Activated CD4-positive, alpha-beta memory T cell treated with anti-CD3 and anti-CD28 coated beads, Interleukin-2, amount 10 ng/mL, durations not matched to agents 7 days and 5 days (primary cell): ENCODE data around the gene SURF2. TPM values are rescaled to one million over a fixed set of nuclear protein-coding genes. Genes with fewer than 3 reads are reported as not detected.
"Not testable (repeated sequence)": the region's sequence is repeated elsewhere in the genome, so short reads cannot be mapped to it uniquely, and the experiment has no call there.

Experiments
- CTCF ChIA-PET: fragments of 350-600 bp; sonication (Branson Sonifier 250); formaldehyde crosslinking; loops from one replicate; lab custom pipeline; 2021; ENCODE audit warnings: antibody characterized with exemption, inconsistent platforms; lab: Charles Lee
- POLR2A ChIA-PET: fragments of 350-600 bp; sonication (Branson Sonifier 250); formaldehyde crosslinking; loops from one replicate; lab custom pipeline; 2021; ENCODE audit warnings: antibody characterized with exemption; lab: Charles Lee
- DNase-seq: peaks from one replicate; pipeline ENCODE4 v3.0.0-alpha.2; 2020
- H3K27ac Mint-ChIP-seq: one replicate; pipeline ENCODE4 v1.8.0; 2021; ENCODE audit warnings: mild to moderate bottlenecking, mixed read lengths
- H3K27me3 Mint-ChIP-seq: one replicate; pipeline ENCODE4 v1.8.0; 2021; ENCODE audit warnings: mixed read lengths
- H3K36me3 Mint-ChIP-seq: one replicate; pipeline ENCODE4 v1.8.0; 2021; ENCODE audit warnings: low read depth, mixed read lengths
- H3K4me1 Mint-ChIP-seq: one replicate; pipeline ENCODE4 v1.8.0; 2021; ENCODE audit warnings: mixed read lengths
- H3K4me3 Mint-ChIP-seq: one replicate; pipeline ENCODE4 v1.8.0; 2021; ENCODE audit warnings: mild to moderate bottlenecking, mixed read lengths
- H3K9me3 Mint-ChIP-seq: one replicate; pipeline ENCODE4 v1.8.0; 2021; ENCODE audit warnings: mixed read lengths
- total RNA-seq, 2 experiments: library from RNA; stranded (reverse); gene quantifications; one replicate each; pipeline ENCODE4 v1.2.3, GENCODE V29; 2021

SURF2 gene
- total RNA-seq, 2 experiments from 2014 or later, result 10.2 TPM

DNA sequence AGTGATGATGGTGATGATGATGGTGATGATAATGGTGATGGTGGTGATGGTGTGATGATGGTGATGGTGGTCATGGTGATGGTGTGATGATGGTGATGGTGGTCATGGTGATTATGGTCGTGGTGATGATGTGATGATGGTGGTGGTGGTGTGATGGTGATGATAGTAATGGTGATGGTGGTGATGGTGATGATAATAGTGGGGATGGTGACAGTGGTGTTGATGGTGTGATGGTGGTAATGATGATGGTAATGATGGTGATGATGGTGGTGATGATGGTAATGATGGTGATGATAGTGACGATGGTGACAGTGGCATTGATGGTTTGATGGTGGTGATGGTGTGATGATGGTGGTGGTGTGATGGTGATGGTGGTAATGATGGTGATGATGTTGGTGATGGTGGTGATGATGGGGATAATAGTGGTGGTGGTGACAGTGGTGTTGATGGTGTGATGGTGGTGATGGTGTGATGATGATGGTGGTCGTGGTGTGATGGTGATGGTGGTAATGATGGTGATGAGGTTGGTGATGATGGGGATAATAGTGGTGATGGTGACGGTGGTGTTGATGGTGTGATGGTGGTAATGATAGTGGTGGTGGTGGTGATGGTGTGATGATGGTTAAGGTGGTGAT lies 26.3 kb downstream of the SURF2 start:
- Mint-ChIP-seq H3K27ac (no peak overlapping the region), H3K36me3 (no peaks in the 10 kb centered on the region), H3K9me3 (no peaks in the 10 kb centered on the region), H3K27me3 (no peaks in the 10 kb centered on the region), H3K4me1 (no peaks in the 10 kb centered on the region), H3K4me3 (no peak overlapping the region)
- POLR2A ChIA-PET, result no interaction called here
- no peak for DNase-seq
- CTCF ChIA-PET, result no interaction called here

DNA sequence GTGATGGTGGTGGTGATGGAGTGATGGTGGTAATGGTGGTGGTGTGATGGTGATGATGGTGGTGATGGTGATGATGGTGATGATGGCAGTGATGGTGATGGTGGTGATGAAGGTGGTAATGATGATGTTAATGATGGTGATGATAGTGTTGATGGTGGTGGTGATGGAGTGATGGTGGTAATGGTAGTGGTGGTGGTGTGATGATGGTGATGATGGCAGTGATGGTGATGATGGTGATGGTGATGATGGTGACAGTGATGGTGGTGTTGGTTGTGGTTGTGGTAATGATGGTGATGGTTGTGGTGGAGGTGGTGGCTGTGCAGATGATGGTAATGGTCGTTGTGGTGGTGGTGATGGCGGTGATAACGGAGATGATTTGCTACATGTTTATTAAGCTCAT lies 27.1 kb downstream of the SURF2 start:
- Mint-ChIP-seq H3K36me3 (no peaks in the 10 kb centered on the region), H3K9me3 (no peaks in the 10 kb centered on the region), H3K4me1 (no peaks in the 10 kb centered on the region), H3K27ac (no peak overlapping the region), H3K4me3 (no peak overlapping the region), H3K27me3 (no peaks in the 10 kb centered on the region)
- POLR2A ChIA-PET, result interaction anchor here (1.1 kb wide), 1 partner anchor 11 kb away, joined by 3 read pairs; no protein-coding TSS in a partner anchor
- CTCF ChIA-PET, result no interaction called here
- no peak for DNase-seq

DNA sequence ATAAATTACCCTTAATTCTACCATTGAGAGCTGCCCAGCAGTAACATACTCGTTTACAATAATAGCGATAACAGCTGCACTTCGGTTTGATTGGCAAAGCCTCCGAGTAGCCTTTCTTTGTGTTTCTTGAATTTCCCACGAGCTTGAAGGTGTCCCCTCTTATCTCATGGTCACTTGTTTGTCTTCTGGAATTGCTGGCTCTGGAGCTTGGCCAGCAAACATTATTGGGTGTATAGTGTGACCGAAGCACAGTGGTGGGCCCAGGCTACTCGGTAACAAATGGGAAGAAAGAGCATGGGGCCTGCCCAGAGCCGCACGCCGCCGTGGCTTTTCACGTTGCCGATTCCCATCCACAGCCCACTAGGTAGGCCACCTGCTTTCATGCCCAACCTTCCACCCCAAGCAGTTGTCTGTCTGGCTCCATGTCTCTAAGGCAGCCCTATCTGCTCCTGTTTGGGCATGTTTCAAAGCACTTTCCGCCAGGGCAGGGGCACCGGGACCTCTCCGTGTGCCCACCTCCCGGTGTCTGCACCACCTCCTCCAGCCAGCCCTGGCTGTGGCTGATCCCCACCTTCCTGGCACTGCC lies 28.5 kb downstream of the SURF2 start:
- Mint-ChIP-seq H3K36me3 (no peaks in the 10 kb centered on the region), H3K4me3 (no peak overlapping the region), H3K27ac (no peak overlapping the region), H3K4me1 (no peaks in the 10 kb centered on the region), H3K27me3 (no peaks in the 10 kb centered on the region), H3K9me3 (no peaks in the 10 kb centered on the region)
- ChIA-PET CTCF (interaction anchor here (1.4 kb wide), 1 partner anchor 12 kb away, joined by 3 read pairs; no protein-coding TSS in a partner anchor), POLR2A (no interaction called here)
- DNase-seq, result no peak

DNA sequence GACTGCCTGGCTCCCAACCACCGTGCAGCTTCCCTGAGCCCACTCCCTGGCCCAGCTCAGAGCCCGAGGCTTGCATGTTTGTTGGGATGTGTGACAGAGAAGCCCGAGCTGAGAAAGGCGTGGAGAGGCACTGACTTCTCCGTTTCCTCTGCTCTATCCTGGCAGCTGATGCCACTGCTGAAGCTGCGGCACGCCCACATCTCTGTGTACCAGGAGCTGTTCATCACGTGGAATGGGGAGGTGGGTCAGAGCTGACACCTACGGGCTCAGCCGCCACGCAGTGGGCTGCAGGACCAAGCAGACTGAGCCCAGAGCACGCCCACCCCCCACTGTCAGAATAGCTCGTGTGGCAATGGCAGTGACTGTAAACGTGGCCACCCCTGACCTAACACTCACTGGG lies 29.1 kb downstream of the SURF2 start:
- Mint-ChIP-seq H3K36me3 (no peaks in the 10 kb centered on the region), H3K4me3 (no peak overlapping the region), H3K27ac (no peak overlapping the region), H3K9me3 (no peaks in the 10 kb centered on the region), H3K4me1 (no peaks in the 10 kb centered on the region), H3K27me3 (no peaks in the 10 kb centered on the region)
- no peak for DNase-seq
- POLR2A ChIA-PET, result no interaction called here
- CTCF ChIA-PET, result interaction anchor here (1.4 kb wide), 1 partner anchor 11 kb away, joined by 3 read pairs; no protein-coding TSS in a partner anchor

DNA sequence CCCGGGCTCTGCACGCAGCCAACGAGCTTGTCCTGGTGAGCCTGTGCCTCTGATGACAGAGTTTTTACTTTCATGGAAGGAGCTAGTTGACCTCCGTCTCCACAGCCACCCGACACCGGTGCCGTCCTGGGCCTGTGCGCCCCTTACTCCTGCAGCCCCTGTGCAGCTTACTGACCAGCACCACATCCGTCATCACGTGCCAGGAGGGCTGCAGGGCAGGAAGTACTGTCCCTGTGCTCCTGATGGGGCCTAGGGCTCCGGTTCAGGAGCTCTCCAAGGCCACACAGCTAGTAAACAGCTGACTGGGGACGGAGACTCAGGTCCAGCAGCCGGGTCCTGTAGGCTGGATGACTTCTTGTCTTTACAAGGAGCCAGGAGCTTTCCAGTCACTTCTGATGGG lies 30.0 kb downstream of the SURF2 start:
- H3K27me3 Mint-ChIP-seq, result no peaks in the 10 kb centered on the region
- POLR2A ChIA-PET, result no interaction called here

DNA sequence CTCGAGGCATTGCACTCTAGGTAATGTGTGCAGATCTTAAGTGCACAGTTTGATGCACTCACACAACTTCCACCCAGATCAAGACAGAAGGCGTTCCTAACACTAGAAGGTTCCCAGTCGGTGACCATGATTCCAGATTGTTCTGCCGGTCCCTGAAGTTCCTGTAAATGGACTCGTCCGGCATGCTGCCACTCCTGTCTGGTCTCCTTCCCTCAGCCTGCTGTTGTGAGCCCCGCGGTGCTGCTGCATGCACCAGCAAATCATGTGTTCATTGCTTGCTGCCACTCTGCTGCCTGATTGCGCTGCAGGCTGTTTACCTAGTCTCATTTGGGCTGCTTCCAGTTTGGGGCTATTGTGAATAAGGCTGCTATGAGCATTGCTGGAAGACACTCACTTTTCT lies 31.3 kb downstream of the SURF2 start:
- H3K36me3 Mint-ChIP-seq, result no peaks in the 10 kb centered on the region
- H3K27ac Mint-ChIP-seq, result no peak overlapping the region
- no peaks in the 10 kb centered on the region for H3K4me1 Mint-ChIP-seq
- no peak for DNase-seq
- POLR2A ChIA-PET, result no interaction called here
- no peaks in the 10 kb centered on the region for H3K9me3 Mint-ChIP-seq
- no peaks in the 10 kb centered on the region for H3K27me3 Mint-ChIP-seq
- H3K4me3 Mint-ChIP-seq, result no peak overlapping the region
- CTCF ChIA-PET, result interaction anchor here (0.6 kb wide), 1 partner anchor 17 kb away, joined by 5 read pairs; no protein-coding TSS in a partner anchor

More for the DNA sequence above, 30.0 kb downstream of the SURF2 start:
- Mint-ChIP-seq H3K4me1 (no peaks in the 10 kb centered on the region), H3K27ac (no peak overlapping the region), H3K9me3 (no peaks in the 10 kb centered on the region), H3K4me3 (no peak overlapping the region), H3K36me3 (no peaks in the 10 kb centered on the region)
- CTCF ChIA-PET, result interaction anchor here (1.4 kb wide), 1 partner anchor 11 kb away, joined by 3 read pairs; no protein-coding TSS in a partner anchor
- no peak for DNase-seq

DNA sequence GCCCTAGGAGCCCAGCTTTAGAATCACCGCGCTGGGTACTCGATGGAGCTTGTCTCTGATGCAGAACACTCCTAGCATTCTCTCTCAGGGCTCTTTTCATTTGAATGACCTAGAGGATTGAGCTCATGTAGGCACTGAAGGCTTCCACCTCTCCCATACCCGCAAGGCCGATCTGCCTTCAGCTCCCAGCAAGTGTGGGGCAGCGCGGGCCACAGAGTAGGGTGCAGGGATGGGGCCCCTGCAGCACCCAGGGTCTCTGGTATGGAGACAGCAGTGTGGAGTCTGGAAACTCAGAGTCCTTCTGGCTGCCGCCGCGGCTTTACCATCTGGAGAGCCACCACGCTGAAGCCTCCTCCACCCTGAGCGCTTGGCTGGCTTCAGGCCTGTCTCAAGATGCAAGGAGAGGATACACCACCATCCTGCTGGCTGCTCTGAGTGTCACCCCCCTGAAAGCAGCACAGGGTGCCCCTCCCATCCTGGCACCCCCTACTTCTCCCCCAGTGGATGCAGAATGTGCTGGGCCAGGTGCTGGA lies 32.7 kb downstream of the SURF2 start:
- H3K9me3 Mint-ChIP-seq, result no peaks in the 10 kb centered on the region
- H3K27ac Mint-ChIP-seq, result no peak overlapping the region
- no peaks in the 10 kb centered on the region for H3K36me3 Mint-ChIP-seq
- DNase-seq, result no peak
- no peak overlapping the region for H3K4me3 Mint-ChIP-seq
- ChIA-PET CTCF (no interaction called here), POLR2A (interaction anchor here (1.1 kb wide), 1 partner anchor 13 kb away, joined by 3 read pairs; the partner anchor contains the start of gene STKLD1)
- no peaks in the 10 kb centered on the region for H3K27me3 Mint-ChIP-seq
- no peaks in the 10 kb centered on the region for H3K4me1 Mint-ChIP-seq

DNA sequence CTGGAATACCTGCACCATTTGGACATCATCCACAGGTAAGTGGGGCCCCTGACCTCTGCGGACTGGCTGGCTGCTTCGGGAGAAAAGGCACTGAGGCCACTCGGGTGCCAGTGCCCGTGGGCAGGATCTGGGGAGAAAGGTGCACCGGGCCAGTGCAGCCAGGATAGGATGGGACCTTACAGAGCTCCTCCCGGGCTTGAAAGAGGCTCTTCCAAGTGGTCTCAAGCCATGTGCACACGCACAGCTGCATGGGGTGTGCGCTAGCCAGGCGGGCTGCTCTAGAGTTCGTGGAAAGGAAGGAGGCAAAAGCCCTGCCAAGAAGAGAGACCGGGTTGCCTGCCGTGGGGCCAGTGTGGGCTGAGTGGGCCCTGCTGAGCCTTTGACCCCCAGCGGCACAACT lies 33.2 kb downstream of the SURF2 start:
- H3K27ac Mint-ChIP-seq, result no peak overlapping the region
- ChIA-PET POLR2A (interaction anchor here (1.1 kb wide), 1 partner anchor 13 kb away, joined by 3 read pairs; the partner anchor contains the start of gene STKLD1), CTCF (no interaction called here)
- H3K36me3 Mint-ChIP-seq, result no peaks in the 10 kb centered on the region
- no peak for DNase-seq
- H3K4me1 Mint-ChIP-seq, result no peaks in the 10 kb centered on the region
- H3K27me3 Mint-ChIP-seq, result no peaks in the 10 kb centered on the region
- no peaks in the 10 kb centered on the region for H3K9me3 Mint-ChIP-seq
- no peak overlapping the region for H3K4me3 Mint-ChIP-seq

DNA sequence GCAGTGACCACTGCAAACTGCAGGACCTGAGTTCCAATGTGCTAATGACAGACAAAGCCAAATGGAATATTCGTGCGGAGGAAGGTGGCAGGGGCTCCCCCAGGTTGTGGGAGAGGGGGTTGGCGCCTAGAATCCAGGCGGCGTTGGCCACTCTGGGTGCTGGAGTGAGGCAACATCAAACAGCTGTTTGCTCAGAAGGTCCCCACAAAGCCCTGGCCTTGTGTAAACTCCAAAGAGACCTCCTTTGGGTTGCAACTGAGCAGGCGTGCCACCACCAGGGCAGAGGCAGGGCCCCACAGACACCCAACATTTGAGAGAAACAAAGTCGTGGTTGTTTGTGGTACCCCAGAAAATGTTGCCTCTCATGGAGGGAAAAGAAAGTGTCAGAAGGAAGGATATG lies 34.4 kb downstream of the SURF2 start:
- no peaks in the 10 kb centered on the region for H3K4me1 Mint-ChIP-seq
- ChIA-PET CTCF (no interaction called here), POLR2A (no interaction called here)
- no peak overlapping the region for H3K4me3 Mint-ChIP-seq
- no peaks in the 10 kb centered on the region for H3K36me3 Mint-ChIP-seq
- DNase-seq, result no peak
- no peak overlapping the region for H3K27ac Mint-ChIP-seq
- H3K27me3 Mint-ChIP-seq, result no peaks in the 10 kb centered on the region
- no peaks in the 10 kb centered on the region for H3K9me3 Mint-ChIP-seq

DNA sequence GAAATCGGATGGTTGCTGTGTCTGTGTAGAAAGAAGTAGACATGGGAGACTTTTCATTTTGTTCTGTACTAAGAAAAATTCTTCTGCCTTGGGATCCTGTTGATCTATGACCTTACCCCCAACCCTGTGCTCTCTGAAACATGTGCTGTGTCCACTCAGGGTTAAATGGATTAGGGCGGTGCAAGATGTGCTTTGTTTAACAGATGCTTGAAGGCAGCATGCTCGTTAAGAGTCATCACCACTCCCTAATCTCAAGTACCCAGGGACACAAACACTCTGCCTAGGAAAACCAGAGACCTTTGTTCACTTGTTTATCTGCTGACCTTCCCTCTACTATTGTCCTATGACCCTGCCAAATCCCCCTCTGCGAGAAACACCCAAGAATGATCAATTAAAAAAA lies 35.1 kb downstream of the SURF2 start:
- H3K36me3 Mint-ChIP-seq, POLR2A ChIA-PET, H3K4me1 Mint-ChIP-seq, CTCF ChIA-PET, H3K9me3 Mint-ChIP-seq, H3K27ac Mint-ChIP-seq, H3K4me3 Mint-ChIP-seq, H3K27me3 Mint-ChIP-seq, DNase-seq: not testable (repeated sequence)

DNA sequence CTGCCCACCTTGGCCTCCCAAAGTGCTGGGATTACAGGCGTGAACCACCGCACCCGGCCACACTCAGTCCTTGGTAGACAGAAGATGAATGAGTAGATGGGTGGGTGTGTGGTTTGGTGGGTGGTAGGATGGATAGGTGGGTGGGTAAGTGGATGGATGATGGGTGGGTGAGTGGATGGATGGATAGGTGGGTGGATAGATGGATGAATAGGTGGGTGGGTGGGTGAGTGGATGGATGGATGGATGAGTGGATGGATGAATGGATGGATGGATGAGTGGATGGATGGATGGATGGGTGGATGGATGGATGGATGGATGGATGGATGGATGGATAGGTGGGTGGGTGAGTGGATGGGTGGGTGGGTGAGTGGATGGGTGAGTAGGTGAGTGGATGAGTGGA lies 36.0 kb downstream of the SURF2 start:
- H3K4me3 Mint-ChIP-seq, POLR2A ChIA-PET, H3K27me3 Mint-ChIP-seq, H3K27ac Mint-ChIP-seq, H3K4me1 Mint-ChIP-seq, DNase-seq, H3K9me3 Mint-ChIP-seq, CTCF ChIA-PET, H3K36me3 Mint-ChIP-seq: not testable (repeated sequence)

DNA sequence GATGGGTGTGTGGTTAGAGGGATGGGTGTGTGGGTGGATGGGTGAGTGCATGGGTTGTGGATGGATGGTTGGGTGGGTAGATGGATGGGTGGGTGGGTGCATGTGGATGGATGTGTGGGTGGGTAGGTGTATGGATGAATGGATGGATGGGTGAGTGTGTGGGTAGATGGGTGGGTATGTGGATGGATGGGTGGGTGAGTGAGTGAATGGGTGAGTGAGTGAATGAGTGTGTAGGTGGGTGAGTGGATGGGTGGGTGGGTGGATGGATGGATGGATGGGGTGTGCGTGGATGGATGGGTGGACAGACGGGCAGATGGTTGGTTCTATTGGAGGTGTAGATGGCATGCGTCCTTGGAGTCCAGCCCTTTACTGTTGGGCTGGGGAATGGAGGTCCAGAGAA lies 37.0 kb downstream of the SURF2 start:
- H3K9me3 Mint-ChIP-seq, result no peaks in the 10 kb centered on the region
- ChIA-PET CTCF (no interaction called here), POLR2A (no interaction called here)
- no peaks in the 10 kb centered on the region for H3K4me1 Mint-ChIP-seq
- no peak for DNase-seq
- no peak overlapping the region for H3K4me3 Mint-ChIP-seq
- peaks cover 3% of the 10 kb centered on the region for H3K27me3 Mint-ChIP-seq
- no peaks in the 10 kb centered on the region for H3K36me3 Mint-ChIP-seq
- H3K27ac Mint-ChIP-seq, result no peak overlapping the region

DNA sequence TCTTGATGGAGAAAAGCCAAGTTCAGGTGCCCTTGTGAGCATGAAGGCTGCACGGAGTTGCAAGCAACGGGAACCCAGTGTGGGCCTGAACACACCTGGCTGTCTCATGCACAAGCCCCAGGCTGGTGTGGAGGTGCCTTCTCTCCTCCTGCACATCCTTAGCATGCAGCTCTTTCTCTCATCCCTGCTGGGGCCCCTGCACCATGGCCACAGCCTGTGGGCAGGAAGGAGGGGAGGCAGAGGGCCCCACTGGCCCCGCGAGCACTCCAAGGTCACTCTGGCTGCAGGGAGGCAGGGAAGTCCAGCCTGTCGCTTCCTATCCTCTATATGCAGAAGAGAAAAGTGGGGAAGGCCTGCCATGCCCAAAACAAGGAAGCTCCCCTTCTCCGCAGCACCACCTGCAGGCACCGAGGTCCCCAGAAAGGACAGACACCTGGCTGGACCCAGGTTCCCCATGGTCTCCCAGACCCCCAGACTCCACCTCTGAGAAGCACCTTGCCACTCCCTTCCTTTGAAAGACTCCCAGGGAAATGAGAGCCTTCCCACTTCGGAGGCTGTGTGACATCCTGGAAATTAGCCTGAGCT lies 38.4 kb downstream of the SURF2 start:
- H3K9me3 Mint-ChIP-seq, result no peaks in the 10 kb centered on the region
- no peak for DNase-seq
- ChIA-PET CTCF (no interaction called here), POLR2A (interaction anchor here (2.0 kb wide), 1 partner anchor 24 kb away, joined by 5 read pairs; no protein-coding TSS in a partner anchor)
- H3K36me3 Mint-ChIP-seq, result no peaks in the 10 kb centered on the region
- no peaks in the 10 kb centered on the region for H3K4me1 Mint-ChIP-seq
- H3K27ac Mint-ChIP-seq, result no peak overlapping the region
- no peak overlapping the region for H3K4me3 Mint-ChIP-seq
- H3K27me3 Mint-ChIP-seq, result peaks cover 3% of the 10 kb centered on the region
